ENCODE measurements around the gene APLF.

The APLF gene

DNA sequence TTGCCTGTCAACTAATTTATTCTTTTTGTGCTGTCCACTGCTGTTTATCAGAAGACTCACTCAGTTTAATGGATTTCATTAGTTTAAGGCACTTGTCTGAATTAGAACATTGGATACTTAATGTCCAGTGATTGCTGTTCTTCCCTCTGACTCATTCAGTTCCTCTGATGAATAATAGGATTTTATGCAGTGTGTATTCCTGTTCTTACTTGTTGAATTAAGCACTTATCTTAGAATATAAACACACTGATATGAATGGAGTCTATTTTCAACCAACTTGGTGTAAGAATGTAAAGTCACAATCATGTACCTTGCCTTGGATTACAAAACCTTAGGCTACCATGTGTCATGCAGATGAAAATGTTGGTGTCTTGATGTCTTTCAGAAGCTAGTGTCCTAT lies 89.0 kb downstream of the APLF start:
- no peak overlapping the region for H3K4me3 ChIP-seq (ENCODE audit: low read length)
- TF ChIP-seq, protein P1, sequence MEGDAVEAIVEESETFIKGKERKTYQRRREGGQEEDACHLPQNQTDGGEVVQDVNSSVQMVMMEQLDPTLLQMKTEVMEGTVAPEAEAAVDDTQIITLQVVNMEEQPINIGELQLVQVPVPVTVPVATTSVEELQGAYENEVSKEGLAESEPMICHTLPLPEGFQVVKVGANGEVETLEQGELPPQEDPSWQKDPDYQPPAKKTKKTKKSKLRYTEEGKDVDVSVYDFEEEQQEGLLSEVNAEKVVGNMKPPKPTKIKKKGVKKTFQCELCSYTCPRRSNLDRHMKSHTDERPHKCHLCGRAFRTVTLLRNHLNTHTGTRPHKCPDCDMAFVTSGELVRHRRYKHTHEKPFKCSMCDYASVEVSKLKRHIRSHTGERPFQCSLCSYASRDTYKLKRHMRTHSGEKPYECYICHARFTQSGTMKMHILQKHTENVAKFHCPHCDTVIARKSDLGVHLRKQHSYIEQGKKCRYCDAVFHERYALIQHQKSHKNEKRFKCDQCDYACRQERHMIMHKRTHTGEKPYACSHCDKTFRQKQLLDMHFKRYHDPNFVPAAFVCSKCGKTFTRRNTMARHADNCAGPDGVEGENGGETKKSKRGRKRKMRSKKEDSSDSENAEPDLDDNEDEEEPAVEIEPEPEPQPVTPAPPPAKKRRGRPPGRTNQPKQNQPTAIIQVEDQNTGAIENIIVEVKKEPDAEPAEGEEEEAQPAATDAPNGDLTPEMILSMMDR (conservative IDR thresholded peaks at IDR 0.05; ENCODE audit: low read depth, low read length): no peak
- no peak for DNase-seq (ENCODE audit: low read depth)

DNA sequence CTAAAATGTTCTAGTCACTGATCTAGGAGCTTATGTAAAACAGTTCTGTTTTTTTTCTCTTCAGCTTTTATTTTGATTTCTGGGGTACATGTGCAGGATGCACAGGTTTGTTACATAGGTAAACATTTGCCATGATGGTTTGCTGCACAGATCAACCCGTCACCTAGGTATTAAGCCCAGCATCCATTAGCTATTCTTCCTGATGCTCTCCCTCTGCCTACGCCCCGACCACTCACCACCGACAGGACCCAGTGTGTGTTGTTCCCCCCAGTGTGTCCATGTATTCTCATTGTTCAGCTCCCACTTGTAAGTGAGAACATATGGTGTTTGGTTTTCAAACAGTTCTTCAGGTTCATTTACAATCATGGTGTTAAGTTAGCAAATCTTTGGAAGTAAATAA lies 91.2 kb downstream of the APLF start:
- no peak for DNase-seq (ENCODE audit: low read depth)
- no peak overlapping the region for H3K4me3 ChIP-seq (ENCODE audit: low read length)
- TF ChIP-seq, protein P1 (conservative IDR thresholded peaks at IDR 0.05; ENCODE audit: low read depth, low read length): no peak

DNA sequence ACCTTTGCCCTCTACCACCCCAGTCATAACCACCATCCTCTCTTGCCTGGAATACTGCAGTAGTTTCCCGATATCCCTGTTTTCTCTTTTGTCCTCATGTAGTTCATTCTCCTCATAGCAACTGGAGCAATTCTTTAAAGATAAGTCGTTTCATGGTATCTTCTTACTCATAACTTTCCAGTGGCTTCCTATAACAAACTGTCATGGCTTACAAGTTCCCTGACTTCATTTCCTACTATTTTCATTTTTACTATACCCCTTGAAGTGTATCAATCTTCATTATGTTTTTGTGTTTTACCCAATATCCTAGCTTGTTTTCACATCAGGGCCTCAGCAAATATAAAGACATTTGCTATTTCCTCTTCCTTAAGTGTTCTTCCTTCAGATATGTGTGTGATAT lies 92.3 kb downstream of the APLF start:
- DNase-seq (ENCODE audit: low read depth): no peak
- TF ChIP-seq, protein P1 (conservative IDR thresholded peaks at IDR 0.05; ENCODE audit: low read depth, low read length): no peak
- no peak overlapping the region for H3K4me3 ChIP-seq (ENCODE audit: low read length)

DNA sequence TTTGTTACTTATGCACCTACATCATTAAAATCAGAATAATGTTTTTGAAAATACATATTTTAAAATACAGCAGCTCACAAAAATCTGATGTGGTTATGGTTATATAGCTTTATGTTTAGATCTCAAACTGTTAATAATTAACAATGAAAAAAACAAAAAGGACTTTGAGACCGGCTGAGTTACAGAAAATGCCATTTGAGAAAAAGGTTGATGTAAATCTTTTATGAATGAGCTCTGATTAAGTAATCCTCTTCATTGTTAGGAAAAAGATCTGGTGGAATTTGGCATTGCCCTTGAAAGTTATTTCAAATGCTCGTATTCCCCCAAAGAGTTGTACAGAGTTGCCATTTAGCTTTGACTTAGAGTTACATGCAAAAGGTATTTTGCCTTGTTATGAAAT lies 93.2 kb downstream of the APLF start:
- H3K4me3 ChIP-seq (ENCODE audit: low read length): no peak overlapping the region
- TF ChIP-seq, protein P1 (conservative IDR thresholded peaks at IDR 0.05; ENCODE audit: low read depth, low read length): no peak
- DNase-seq (ENCODE audit: low read depth): no peak

DNA sequence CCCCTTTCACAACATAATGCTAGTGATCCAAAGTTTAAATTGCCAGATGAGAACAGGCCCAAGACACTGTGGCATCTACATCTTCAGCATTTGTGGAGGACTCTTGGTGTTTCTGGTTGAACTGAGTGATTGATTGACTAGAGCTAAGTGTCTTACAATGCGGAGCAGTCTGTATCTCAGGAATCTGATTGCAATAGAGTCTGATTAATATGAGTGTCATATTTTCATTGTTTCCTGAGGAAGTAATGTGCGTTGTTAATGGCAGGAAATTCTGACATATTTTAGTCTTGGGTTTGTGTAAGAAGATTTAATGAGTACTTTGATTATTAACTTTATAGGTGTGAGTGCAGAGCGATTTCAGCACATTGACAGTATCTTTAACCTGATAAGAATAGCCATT lies 94.0 kb downstream of the APLF start:
- TF ChIP-seq, protein P1 (conservative IDR thresholded peaks at IDR 0.05; ENCODE audit: low read depth, low read length): no peak
- H3K4me3 ChIP-seq (ENCODE audit: low read length): no peak overlapping the region
- no peak for DNase-seq (ENCODE audit: low read depth)

DNA sequence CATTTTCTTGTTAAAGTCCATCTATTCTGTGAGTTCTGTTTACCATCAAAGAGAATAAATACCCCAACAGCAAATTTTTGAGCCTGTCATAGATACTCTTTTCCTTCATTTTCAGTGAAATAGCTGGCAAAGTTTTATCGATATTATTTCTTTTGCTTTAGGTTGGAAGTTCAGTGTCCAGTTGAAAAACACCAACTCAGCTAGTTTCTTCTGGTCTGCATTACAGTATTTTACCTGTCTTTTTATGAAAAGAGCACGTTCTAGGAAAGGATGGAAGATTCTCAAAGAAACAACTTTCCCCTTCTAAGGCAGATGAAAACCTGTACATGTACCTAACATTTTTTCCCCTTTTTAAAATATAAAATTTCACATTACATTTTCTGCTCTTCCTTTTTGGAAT lies 95.5 kb downstream of the APLF start:
- no peak for DNase-seq (ENCODE audit: low read depth)
- TF ChIP-seq, protein P1 (conservative IDR thresholded peaks at IDR 0.05; ENCODE audit: low read depth, low read length): no peak
- H3K4me3 ChIP-seq (ENCODE audit: low read length): no peak overlapping the region

DNA sequence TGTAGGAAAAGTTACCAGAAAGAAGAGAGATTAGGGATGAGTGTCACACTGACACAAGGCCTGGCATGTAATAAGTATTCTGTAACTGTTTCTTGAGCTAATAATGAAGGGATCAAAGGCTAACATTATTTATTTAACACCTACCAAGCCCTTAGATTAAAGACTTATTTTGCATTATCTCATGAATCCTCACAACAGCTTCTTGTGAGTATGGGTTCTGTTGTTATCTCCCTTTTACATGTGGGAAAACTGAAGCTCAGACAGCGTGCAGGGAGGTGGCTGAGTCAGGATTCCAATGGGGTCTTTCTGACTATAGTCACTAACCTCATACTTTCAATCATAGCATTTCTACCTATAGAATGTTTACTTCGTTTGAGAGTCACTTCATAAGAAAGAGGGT lies 97.0 kb downstream of the APLF start:
- H3K4me3 ChIP-seq (ENCODE audit: low read length): no peak overlapping the region
- DNase-seq (ENCODE audit: low read depth): no peak
- TF ChIP-seq, protein P1 (conservative IDR thresholded peaks at IDR 0.05; ENCODE audit: low read depth, low read length): no peak

All from retinal pigment epithelial cell (primary cell).